ENCODE results near the gene HMX2.

DNA sequence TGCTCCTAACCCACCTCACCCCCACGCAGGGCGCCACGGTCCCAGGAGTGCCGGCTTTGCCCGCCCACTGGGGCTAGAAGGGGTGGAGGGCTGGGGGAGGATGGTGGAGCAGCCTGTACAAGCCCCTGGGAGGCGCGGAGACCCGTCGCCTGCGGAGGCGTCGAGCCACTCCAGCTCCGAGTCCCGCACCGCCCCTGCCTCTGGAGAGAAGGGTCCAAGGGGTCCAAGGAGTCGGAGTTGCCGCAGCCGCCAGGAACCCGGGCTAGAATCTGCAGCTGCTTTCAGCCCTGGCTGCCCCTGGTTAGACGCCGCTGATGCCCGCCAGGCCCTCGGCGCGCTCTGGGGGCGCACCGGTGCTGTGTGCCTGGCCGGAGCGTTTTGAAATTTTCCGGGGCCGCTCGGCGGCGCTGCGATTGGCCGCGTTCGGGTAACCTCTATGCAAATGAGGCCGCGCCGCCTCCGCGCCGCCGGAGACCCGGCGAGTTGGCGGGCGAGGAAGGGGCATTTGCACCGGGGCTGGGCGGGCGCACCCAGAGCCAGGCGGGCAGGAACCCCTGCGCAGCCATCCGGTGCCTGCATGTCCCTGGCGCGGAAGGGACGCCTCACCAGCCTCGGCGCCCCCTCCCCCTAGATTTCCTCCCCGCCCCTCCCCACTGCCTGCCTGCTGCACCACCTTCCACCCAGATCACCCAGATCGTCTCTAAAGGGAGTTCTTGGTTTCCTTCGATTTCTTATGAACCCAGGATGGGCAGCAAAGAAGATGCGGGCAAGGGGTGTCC is at the start of gene HMX2:
- TF ChIP-seq, protein P1, sequence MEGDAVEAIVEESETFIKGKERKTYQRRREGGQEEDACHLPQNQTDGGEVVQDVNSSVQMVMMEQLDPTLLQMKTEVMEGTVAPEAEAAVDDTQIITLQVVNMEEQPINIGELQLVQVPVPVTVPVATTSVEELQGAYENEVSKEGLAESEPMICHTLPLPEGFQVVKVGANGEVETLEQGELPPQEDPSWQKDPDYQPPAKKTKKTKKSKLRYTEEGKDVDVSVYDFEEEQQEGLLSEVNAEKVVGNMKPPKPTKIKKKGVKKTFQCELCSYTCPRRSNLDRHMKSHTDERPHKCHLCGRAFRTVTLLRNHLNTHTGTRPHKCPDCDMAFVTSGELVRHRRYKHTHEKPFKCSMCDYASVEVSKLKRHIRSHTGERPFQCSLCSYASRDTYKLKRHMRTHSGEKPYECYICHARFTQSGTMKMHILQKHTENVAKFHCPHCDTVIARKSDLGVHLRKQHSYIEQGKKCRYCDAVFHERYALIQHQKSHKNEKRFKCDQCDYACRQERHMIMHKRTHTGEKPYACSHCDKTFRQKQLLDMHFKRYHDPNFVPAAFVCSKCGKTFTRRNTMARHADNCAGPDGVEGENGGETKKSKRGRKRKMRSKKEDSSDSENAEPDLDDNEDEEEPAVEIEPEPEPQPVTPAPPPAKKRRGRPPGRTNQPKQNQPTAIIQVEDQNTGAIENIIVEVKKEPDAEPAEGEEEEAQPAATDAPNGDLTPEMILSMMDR (IDR thresholded peaks at IDR 0.05; ENCODE audit: low read length): no peak
- no peak for TF ChIP-seq EZH2 (IDR thresholded peaks at IDR 0.05; ENCODE audit: borderline replicate concordance, low read length)
